ENCODE data around the gene FOXC2.

The FOXC2 gene

DNA sequence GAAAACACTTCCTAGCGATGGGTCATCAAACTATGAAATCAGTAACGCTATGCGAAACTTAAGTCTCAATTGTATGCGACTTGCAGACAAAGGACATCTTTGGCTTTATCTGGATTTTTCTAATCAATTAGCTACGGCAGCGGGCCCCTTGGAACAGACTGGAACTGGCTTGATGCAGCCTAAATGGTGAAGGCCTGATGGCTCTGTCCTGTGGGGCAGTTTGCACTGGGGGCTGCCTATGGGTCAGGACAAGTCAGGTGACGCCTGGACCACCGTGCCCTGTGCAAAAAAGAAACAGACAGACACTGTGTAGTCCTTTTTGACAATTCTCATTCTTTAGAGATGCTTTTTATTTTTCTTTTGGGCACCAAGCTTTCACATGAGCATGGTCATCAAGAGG, 33.6 kb upstream of the FOXC2 start:
- DNase-seq (ENCODE audit: low read depth), result no peak

- DNase-seq (ENCODE audit: low read depth), result no peak
These were observed 32.8 kb upstream of the FOXC2 start for GRCh38 chr16:86533767-86534351.

DNA sequence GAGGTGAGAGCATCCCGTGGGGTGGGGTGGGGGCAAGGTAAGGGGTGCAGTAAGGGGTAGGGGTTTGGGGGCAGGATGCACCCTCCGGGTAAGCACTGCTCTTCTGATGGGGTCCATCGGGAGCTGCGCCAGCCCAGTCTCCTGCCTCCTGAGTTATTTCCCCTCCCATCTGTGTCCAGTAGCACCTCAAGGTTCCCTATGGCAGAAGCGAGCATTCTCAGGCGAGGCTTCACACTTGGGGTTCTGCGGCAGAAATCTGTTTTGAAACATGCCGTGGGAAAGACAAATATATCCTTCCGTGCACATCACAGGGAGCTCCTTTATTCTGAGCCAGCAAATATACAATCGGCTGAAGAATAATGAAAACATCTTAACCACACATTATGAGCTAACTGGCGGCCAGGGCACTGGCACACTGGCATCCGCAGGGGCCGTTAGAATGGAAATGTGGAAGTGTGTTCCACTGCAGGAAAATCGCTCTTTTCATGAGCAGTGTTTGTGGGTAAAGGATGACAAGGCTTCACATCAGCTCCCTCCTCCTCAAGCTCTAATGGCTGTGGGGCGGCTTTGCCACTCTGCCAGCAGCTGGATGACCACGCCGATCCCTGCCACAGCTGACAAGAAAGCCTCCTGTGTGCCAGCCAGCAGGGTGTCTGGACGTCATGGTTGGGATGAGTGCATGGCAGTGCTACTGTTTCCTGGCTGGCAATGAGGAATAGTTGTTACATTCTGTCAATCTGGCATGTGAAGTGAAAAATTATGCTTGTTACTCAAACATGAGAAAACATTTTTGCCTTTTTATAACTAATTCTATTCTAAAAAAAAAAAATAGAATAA, 31.6 kb upstream of the FOXC2 start:
- DNase-seq (ENCODE audit: low read depth), result no peak

DNA sequence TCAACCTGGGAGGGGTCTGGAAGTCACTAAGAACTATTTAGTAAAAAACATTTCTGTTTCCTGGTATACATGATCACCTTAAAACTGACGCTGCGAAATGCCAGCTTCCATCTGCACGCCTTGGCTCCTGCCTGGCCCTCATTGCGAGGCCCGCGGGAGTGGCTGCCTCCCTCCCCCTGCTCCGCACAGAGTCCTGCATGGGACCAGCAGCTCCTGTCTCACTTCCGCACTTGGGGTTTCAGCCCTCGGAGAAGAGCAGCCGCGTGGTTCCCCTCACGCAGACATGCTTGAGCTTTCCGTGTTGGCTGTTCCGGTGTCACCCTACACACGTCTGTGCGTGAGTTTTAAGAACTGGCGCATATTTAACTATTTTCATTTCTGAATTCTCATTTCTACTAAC, 30.0 kb upstream of the FOXC2 start:
- no peak for DNase-seq (ENCODE audit: low read depth)

DNA sequence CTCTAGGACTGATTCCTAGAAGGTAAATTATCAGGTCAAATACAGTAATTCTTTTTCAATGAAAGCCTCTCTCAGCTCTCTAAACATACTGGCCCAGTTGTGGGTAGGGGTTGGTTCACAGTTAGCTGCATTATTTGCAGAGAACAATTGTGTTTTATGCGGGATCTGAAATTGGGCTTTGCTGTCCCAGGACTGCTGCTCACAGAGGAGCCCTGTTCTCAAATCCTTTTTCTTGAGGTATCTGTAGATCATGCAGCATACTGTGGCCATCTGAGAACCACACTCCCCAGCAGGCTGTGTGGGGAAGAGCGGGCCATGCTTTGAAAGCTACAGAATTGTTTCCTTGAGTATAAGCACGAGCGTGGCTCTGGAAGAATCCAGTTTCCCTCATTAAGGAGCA, 29.1 kb upstream of the FOXC2 start:
- no peak for DNase-seq (ENCODE audit: low read depth)

- no peak for DNase-seq (ENCODE audit: low read depth)
These were observed 28.3 kb upstream of the FOXC2 start for GRCh38 chr16:86538196-86538780.

GRCh38 chr16:86540894-86541293, 25.7 kb upstream of the FOXC2 start:
- DNase-seq (ENCODE audit: low read depth), result no peak

- DNase-seq (ENCODE audit: low read depth), result no peak
These were observed 25.1 kb upstream of the FOXC2 start for GRCh38 chr16:86541560-86541959.

- DNase-seq (ENCODE audit: low read depth), result no peak
These were observed 23.6 kb upstream of the FOXC2 start for GRCh38 chr16:86542756-86543750.

GRCh38 chr16:86545481-86545880, 21.1 kb upstream of the FOXC2 start:
- no peak for DNase-seq (ENCODE audit: low read depth)

GRCh38 chr16:86545954-86546637, 20.5 kb upstream of the FOXC2 start:
- DNase-seq (ENCODE audit: low read depth), result no peak

- no peak for DNase-seq (ENCODE audit: low read depth)
These were observed 20.0 kb upstream of the FOXC2 start for GRCh38 chr16:86546638-86547013.

- no peak for DNase-seq (ENCODE audit: low read depth)
These were observed 19.3 kb upstream of the FOXC2 start for GRCh38 chr16:86547286-86547685.

- DNase-seq (ENCODE audit: low read depth), result peak; percentile 40
These were observed 17.3 kb upstream of the FOXC2 start for GRCh38 chr16:86549076-86549892.

GRCh38 chr16:86549893-86550190, 16.8 kb upstream of the FOXC2 start:
- no peak for DNase-seq (ENCODE audit: low read depth)

GRCh38 chr16:86550281-86550680, 16.3 kb upstream of the FOXC2 start:
- DNase-seq (ENCODE audit: low read depth), result no peak

- DNase-seq (ENCODE audit: low read depth), result no peak
These were observed 13.3 kb upstream of the FOXC2 start for GRCh38 chr16:86553356-86553755.

- no peak for DNase-seq (ENCODE audit: low read depth)
These were observed 12.1 kb upstream of the FOXC2 start for GRCh38 chr16:86554599-86554916.

- peak; percentile 95 for DNase-seq (ENCODE audit: low read depth)
These were observed 11.5 kb upstream of the FOXC2 start, which contains the start of gene MTHFSD for GRCh38 chr16:86554917-86555703. MTHFSD (minus strand) TSS chr16:86555235; CDS start chr16:86555184, 51 bp downstream.

DNA sequence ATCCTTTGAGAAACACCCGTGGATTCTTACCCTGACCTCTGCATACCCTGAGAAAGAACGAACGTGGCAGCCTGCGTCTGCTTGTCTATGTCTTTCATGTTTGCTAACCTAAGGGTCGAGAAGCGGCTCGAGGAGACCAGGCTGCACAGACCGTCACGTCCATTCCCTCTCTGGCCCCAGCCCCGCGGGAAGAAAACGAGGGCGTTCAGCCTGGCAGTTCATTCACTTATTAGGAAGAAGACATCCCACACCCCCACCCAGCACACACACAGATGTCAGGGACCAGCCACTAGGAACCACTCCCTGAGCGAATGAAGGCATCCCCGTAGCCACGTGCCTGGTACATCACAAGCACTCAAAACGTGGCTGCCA, 10.9 kb upstream of the FOXC2 start:
- DNase-seq (ENCODE audit: low read depth), result no peak
